ENCODE results near the gene LENEP.

Gene LENEP

GRCh38 chr1:155010211-155010918 lies 17.0 kb downstream of the LENEP start:
- in situ Hi-C loops (cut with MboI; ENCODE audit: low sequenced_read_pairs) = no loop called here

- in situ Hi-C loops (cut with MboI; ENCODE audit: low sequenced_read_pairs) = no loop called here
These were observed 17.6 kb downstream of the LENEP start for GRCh38 chr1:155011004-155011416.

GRCh38 chr1:155011437-155012025 lies 18.1 kb downstream of the LENEP start:
- in situ Hi-C loops (cut with MboI; ENCODE audit: low sequenced_read_pairs) = no loop called here

- in situ Hi-C loops (cut with MboI; ENCODE audit: low sequenced_read_pairs) = no loop called here
These were observed 18.7 kb downstream of the LENEP start for GRCh38 chr1:155012026-155012546.

DNA sequence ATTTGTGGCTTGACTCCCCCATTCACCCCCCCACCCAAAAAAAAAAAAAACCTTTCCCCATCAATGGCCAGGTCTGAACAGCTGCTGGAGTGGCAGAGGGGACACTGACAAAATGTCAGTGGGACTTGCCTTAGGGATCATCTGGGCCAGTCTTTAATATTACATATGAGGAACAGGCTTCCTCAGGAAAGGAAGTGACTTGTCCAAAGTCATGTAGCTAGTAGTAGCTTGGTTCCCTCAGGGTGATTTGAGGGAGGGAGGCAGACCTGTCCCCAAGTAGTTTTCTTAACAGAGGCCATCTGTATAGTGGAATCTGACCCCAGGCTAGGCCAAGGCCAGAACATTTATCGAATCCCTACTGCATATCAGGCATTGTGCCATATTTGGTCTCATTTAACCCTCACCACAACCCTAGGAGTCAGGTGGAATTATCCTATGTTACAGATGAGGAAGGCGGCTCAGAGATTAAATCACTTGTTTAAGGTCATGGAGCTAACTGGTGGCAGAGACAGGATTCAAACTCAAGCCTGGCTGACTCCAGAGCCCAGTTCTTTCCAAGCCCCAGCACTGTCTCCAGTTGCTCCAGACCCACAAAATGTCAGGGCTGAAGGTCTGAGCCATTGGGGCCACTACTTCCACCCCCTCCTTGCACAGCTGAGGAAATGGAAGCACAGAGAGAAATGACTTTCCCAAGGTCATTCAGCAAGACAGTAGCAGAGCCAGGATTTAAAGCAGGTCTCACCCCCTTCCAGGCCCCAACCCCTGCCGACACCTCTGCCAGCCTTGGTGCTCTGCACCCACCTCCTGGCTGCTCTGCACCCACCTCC lies 19.6 kb downstream of the LENEP start:
- in situ Hi-C loops (cut with MboI; ENCODE audit: low sequenced_read_pairs) = no loop called here

DNA sequence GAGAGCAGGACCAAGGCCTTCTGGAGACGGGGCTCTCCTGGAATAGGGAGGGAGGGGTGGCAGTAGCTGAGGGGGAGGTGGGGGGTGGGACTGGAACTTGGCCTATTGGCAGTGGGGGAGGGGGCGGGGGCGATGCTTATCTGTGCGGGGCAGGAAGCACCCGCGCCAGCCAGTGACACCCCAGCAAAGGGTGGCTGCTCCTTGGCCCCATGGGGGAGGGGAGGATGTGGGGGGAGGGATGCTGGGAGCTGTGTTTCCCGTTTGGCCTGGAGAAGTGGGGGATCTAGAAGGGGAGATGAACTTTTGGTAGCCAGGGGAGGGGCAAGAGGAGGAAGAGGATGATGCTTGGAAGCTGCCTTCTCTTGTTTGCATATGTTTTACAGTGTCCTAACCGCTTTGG lies 20.2 kb downstream of the LENEP start:
- in situ Hi-C loops (cut with MboI; ENCODE audit: low sequenced_read_pairs) = no loop called here

- in situ Hi-C loops (cut with MboI; ENCODE audit: low sequenced_read_pairs) = no loop called here
These were observed 21.5 kb downstream of the LENEP start for GRCh38 chr1:155014709-155015508.

DNA sequence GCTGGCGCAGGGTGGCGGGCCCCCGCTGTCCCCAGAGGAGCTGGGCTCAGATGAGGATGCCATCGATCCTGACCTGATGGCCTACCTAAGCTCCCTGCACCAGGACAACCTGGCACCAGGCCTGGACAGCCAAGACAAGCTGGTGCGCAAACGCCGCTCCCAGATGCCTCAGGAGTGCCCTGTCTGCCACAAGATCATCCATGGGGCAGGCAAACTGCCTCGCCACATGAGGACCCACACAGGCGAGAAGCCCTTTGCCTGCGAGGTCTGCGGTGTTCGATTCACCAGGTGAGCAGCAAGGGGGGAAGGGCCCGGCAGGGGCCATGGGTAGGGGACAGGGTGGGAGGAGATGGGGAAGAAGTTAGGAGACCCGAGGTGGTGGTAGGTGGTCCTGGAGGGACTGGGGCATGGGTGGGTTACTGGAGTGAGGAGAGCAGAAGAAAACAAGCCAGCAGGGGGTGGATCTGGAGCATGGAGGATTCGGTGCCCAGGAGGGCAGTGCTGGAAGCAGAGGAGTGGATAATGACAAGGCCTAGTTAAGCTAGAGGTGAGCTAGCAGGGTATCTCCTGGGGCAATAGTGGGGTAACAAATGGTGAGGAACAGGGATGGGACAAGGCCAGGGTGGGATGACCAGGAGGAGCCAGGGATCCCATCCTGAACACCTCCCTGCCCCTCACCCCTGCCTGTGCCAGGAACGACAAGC lies 22.3 kb downstream of the LENEP start:
- in situ Hi-C loops (cut with MboI; ENCODE audit: low sequenced_read_pairs) = no loop called here

DNA sequence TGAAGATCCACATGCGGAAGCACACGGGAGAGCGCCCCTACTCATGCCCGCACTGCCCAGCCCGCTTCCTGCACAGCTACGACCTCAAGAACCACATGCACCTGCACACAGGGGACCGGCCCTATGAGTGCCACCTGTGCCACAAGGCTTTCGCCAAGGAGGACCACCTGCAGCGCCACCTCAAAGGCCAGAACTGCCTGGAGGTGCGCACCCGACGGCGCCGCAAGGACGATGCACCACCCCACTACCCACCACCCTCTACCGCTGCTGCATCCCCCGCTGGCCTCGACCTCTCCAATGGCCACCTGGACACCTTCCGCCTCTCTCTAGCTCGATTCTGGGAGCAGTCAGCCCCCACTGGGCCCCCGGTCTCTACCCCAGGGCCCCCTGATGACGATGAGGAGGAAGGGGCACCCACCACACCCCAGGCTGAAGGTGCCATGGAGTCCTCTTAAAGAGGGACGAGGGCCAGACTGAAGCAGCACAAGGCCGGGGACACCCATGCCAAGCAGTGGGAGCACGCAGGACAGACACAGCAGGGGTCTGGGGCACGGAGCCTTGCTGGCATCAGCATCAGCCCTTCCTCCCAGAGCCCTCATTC lies 22.9 kb downstream of the LENEP start:
- in situ Hi-C loops (cut with MboI; ENCODE audit: low sequenced_read_pairs) = no loop called here

DNA sequence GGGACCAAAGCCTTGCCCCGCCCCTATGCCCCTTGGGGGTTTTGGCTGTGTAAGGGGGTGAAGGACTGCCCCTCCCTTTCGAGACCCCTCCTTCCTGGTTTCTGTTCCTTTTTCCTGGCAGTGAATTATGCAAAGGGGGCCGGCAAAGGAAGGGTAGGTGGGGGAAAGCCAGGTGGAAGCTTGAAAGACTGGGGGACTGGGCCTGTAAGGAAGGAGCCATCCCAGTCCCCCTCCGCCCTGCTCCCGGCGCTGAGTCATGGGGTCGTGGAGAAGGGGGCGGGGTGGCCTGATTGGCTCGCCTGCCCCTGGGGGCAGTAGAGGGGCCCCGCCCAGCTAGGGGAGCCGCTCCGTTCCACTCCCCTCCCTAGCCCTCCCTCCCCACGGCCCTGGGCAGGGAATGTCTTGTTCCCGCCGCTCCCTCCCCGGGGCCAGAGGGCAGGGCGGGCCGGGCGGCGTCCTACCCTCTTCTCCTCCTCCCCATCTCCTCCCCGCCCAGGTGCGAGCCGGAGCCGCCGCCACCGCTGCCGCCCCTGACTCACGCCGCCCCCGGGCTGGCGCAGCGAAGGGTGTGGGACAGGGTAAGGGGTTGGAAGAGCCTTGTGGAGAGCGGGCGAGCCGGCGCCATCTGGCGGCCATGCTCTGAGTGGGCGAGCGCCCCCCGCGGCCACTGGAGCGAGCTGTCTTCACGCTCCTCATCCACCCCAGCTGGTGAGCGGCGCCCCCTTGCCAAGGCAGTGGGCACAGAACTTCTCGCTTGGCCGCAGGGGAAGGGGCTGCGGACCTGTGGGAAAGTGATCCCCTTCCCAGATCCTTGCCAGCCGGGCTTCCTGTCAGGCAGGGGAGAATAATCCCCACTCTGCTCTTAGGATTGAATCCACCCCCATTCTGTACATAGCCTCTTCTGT lies 23.9 kb downstream of the LENEP start:
- in situ Hi-C loops (cut with MboI; ENCODE audit: low sequenced_read_pairs) = no loop called here

GRCh38 chr1:155017946-155018316 lies 24.5 kb downstream of the LENEP start:
- in situ Hi-C loops (cut with MboI; ENCODE audit: low sequenced_read_pairs) = no loop called here

DNA sequence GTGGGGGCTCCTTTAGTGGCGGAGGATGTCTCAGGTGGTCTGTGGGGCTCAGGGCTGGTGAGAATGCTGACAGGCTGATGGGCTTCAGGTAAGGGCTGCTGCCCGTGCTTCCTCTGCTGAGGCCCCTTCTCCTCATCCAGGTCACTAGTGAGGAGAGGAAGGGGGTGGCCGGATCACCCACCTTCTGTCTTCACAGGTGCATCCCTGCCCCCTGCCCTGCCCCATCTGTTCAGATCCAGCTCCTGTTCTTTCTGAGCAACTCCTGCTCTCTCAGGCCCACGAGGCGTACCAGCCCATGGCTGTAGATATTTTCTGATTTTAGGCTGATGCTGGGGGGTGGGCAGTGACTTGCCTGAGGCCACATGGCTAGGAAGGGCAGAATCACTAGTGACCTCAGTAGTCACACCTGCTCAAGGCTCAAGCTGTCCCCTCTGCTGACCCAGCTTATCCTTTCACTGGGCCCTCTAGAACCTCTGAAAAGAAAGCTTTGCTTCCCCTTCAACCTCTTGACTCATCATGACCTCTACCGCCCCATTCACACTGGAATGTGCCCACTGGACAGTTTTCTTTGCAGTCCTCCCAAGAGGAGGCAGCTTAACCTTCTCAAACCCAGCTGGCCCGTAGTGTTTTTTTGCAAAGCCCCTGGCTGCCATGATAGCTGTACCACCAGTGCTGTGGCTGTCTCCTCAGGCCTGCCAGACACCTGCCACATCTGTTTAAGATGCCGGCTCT lies 25.4 kb downstream of the LENEP start:
- in situ Hi-C loops (cut with MboI; ENCODE audit: low sequenced_read_pairs) = no loop called here

GRCh38 chr1:155019377-155020245 lies 26.2 kb downstream of the LENEP start:
- in situ Hi-C loops (cut with MboI; ENCODE audit: low sequenced_read_pairs) = no loop called here

DNA sequence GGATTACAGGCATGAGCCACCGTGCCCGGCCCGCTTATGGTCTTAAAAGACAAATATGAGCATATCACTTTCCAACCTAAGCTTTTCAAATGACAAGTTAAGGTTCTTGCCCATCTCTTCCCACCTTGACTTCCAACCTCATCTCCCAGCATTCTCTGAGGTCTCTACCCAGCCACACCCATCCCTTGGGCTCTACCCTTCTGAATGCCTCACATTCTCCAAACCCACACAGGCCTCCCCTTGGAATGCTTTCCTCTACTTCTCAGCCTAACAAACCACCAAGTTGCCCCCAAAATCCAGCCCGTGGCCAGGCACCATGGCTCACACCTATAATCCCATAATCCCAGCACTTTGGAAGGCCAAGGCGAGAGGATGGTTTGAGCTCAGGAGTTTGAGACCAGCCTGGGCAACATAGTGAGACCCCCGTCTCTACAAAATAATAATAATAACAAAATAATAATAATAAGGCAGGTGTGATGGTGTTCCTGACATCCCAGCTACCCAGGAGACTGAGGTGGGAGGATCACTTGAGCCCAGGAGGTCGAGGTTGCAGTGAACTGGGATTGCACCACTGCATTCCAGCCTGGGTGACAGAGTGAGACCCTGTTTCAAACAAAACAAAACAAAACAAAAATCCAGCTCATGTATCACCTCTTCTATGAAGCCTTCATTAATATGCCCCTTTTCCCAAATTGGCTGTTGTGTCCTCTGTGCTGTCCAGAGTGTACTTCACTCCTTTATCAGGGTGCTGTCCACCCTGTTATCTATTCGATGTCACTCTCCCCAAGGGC lies 28.9 kb downstream of the LENEP start:
- in situ Hi-C loops (cut with MboI; ENCODE audit: low sequenced_read_pairs) = no loop called here

GRCh38 chr1:155022927-155023236 lies 29.5 kb downstream of the LENEP start:
- in situ Hi-C loops (cut with MboI; ENCODE audit: low sequenced_read_pairs) = no loop called here

DNA sequence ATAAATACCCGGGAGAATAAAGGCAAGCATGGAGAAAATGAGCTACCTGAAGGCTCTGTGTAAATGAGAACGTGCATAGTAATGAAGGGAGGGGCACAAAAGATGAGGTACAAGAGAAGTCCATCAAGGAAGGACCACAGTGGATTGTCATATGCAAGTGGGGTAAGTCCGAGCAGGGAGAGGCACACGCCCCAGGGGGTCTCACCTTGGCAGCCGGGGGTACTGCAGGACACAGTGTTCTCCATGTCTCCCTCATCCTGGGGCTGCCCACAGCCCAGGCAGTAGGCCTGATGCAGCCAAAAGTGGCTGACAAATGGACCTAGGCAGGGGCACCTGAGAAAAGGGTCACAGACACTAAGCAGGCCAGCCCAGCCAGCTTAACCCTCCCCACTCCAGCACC lies 30.2 kb downstream of the LENEP start:
- in situ Hi-C loops (cut with MboI; ENCODE audit: low sequenced_read_pairs) = no loop called here

- in situ Hi-C loops (cut with MboI; ENCODE audit: low sequenced_read_pairs) = no loop called here
These were observed 30.9 kb downstream of the LENEP start for GRCh38 chr1:155024315-155024714.
